ENCODE data around the gene SNRK.

SNRK gene

GRCh38 chr3:43317461-43318316 lies 31.3 kb downstream of the SNRK start:
- DNase-seq: no peak

DNA sequence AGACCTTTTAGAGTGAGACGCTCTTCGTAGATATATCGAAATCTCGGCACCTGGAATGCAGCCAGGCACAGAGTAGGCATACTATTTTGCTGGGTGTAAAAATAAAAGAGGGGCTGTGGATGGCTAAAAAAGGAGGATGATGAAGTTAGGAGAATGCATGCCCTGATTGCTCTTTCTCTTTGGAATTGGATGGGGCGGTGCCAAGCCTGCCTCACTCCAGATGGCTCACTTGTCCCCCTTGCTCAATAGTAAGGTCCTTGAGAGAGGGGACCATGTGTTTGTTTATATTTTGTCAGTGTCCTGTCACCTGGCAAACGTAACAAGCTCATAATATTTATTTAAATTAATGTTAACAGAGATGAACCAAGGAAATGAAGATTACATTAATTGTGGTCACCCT lies 33.0 kb downstream of the SNRK start:
- DNase-seq: no peak

GRCh38 chr3:43319794-43320193 lies 33.5 kb downstream of the SNRK start:
- no peak for DNase-seq

GRCh38 chr3:43320288-43320687 lies 33.9 kb downstream of the SNRK start:
- DNase-seq: no peak

- no peak for DNase-seq
These were observed 37.2 kb downstream of the SNRK start for GRCh38 chr3:43323541-43323940.

DNA sequence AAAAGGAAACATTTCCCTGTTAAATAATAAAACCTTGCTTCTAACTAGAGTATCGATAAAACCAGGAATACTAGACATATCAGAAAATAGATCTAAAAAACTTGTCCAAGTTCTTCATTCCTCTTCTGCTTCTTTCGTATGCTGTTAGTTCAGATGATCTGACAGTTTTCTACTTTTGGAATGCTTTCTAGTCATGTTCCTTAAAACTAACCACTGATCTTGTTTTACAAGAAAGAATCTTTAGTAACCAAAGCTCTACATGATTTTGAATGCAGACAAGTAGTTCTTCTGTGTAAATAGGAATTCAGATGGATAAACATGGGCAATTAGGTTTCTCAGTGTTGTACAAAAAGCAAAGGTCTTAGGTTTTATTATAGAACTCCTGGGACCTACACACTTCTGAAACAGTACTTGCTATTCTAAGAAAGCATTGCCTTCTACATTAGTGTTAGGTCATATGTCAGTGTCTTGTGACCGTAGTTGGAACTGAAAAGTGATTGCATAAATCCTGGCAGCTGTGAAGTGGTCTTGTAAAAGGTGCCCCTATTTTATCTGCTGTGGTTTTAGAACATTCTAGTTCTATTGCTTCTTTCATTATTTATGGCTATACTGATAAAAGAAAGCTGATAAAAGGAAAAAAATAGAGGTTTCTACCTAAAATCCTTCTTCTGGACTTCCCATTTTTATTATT lies 40.7 kb downstream of the SNRK start:
- DNase-seq: no peak

DNA sequence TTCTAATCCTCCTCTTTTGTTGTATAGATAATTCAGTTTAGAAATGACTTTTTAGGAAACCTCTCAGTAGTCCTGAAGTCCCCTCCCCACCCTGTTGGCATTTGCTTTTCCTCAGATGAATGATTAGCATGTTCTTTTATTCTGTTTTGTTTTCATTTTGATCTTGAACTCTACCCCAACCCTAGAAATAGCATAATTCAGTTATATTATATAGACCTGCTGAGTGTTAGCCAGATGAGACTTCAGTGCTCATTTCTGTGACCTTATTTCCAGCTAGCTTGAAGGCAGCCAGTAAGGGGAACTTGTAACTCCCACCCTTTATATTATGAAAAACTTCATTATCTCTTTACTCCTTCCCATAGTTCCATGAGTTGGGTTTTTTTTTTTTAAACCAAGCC lies 41.2 kb downstream of the SNRK start:
- no peak for DNase-seq

DNA sequence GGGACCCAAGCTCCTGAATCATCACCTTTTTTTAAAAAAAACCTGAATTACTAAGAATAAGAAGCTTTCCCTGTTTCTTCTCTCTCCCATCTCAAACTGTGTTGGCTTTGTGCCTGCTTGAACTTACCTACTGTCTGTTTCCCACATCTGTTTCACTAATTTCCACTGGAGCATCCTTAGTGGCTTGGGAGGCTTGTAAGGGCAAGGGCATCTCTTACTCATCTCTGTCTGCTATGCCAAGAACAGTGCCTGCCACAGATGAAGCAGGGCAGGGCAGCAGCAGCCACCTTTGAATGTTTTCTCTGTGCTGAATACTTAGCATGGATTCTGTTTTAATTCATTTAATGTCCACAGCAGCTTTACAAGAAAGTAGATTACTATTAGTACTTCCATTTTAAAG lies 42.3 kb downstream of the SNRK start:
- DNase-seq: no peak

DNA sequence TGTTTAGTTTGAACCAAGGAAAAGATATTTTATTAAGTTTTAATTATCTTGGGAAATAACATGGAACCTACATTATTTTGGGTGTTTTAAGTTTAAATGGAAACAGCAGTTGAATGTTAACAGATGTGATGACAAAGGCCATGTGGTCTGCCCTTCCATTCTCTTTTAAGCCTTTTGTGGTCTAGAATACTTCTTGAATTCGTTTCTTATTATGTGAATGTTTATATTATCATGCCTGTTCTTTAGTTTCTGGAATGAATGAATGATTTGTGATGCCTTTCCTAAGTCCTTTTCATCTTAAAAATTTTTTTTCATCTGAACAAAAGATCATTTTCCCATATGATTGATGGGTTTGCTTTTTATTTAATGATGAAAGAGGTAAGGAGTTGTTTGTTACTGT lies 44.6 kb downstream of the SNRK start:
- DNase-seq: no peak

DNA sequence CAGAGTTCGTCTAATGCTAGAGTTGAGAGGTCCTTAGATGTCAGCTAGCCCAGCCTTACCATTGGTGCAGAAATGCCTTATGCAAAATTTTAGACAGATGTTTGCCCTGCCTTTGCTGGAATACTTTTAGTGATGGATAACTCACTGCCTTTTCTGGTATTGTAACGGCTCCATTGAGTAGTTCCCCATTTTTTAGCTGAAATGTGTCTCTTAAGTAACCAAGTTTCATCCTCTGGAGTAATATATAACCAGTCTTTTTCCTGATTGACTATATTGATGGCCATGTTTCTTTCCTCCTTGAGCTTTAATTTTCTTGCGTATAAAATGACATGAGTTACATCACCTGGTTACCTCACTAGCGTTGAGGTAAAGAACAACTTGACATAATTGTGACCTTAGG lies 45.0 kb downstream of the SNRK start:
- no peak for DNase-seq

DNA sequence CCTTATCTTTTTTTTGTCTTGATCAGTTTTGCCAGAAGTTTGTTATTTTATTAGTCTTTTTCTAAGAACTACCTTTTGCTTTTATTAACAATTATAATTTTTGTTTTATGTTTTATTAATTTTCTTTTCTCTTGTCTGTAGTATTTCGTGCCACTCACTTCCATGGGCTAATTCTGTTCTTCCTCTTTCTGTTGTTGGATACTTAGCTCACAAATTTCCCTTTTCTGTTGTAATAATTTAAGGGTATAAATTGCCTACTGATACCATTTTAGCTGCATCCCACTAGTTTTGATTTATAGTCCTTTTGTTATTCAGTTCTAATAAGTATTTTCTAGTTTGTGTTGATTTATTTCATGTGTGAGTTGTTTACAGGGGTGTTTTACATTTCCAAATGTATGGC lies 48.6 kb downstream of the SNRK start:
- no peak for DNase-seq

DNA sequence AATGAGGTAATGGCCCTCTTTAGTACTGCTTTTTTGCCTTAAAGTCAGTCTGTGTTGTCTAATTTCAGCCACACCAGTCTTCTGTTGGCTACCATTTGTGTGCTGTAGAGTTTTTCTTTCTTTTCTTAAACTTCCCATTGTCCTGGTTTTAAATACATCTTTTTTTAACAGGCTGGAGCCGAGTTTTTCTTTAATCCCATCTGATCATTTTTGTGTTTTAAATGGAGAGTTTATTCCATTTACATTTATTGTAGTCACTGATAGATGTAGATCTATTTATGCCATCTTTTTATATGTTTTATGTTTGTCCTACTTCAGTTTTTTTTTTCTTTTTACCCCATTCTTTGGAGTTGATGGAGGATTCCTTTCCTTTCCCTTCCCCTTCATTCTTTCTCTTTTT lies 49.5 kb downstream of the SNRK start:
- DNase-seq: no peak

- no peak for DNase-seq
These were observed 52.0 kb downstream of the SNRK start for GRCh38 chr3:43338295-43338694.

- DNase-seq: no peak
These were observed 54.1 kb downstream of the SNRK start for GRCh38 chr3:43340403-43340802.

GRCh38 chr3:43341788-43342187 lies 55.4 kb downstream of the SNRK start:
- no peak for DNase-seq

DNA sequence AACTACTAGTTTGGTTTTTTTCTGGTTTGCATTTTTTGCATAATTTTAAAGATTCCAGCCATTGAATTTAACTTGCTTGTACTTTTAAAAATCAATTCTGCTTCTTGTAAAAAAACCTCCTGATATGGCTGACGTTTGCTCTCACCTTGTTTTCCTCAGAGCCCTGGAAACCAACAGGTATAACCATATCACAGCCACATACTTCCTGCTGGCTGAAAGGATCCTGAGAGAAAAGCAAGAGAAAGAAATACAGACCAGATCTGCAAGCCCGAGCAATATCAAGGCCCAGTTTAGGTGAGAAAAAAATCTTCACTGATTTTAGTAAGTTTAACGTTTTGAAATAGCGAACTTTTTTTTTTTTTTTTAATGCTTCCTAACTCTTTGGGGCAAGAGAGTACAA lies 56.8 kb downstream of the SNRK start:
- DNase-seq: no peak

DNA sequence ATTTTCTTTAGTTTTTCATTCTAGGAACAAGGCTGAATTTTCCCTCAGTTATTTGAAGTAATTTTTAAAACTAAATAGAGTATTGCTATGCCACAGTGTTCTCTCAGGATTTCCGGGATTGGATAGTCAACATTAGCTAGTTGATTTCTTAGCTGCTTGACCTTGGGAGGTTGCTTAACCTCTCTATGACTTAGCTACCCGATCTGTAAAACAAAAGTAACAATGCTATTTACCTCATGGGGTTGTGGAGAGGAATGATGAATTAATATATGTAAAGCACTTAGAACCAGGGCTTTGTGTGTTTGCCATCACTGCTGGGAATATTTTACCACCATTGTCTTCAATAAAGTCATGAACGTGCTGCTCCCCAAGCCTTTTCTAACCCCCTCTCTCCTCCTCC lies 57.5 kb downstream of the SNRK start:
- no peak for DNase-seq

DNA sequence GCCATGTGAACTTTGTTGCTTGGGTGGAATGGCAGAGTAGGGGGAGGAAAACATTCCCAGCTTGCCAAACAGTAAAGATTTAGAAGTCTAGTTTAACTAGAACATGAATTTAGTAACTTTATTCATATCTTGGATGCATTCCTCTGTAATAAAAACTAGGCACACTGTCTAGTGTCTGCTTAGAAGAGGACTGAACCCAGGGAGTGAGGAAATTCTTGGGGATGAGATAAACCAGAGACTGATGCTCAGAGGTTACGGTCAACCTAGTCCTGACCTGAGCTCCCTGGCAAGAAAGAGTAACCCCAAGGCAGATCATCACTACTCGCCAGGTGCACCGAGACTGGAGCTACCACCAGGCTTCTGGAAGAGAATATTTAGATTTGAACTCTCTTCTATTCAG lies 58.2 kb downstream of the SNRK start:
- DNase-seq: no peak

DNA sequence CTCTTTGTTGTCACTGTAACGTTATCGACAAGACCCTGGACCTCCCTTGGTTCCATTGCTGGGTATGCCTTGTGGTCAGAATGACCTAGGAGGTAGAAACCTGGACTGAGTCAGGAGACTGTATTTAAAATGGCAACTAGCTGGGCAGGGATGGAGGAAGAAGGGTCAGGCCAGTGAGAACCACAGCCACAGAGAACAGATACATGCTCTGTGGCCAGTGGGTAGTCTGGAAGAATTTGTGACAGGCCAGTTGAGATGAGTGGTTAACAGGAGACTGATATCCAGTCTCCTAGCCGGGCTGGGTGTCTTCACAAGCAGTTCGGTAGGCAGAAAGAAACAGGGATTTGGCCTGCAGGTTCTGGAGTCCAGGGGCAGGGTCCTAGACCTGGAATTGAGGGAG lies 58.9 kb downstream of the SNRK start:
- no peak for DNase-seq

- DNase-seq: no peak
These were observed 59.5 kb downstream of the SNRK start for GRCh38 chr3:43345877-43346276.

GRCh38 chr3:43346978-43347749 lies 60.8 kb downstream of the SNRK start:
- DNase-seq: no peak

GRCh38 chr3:43347774-43348173 lies 61.4 kb downstream of the SNRK start:
- no peak for DNase-seq

DNA sequence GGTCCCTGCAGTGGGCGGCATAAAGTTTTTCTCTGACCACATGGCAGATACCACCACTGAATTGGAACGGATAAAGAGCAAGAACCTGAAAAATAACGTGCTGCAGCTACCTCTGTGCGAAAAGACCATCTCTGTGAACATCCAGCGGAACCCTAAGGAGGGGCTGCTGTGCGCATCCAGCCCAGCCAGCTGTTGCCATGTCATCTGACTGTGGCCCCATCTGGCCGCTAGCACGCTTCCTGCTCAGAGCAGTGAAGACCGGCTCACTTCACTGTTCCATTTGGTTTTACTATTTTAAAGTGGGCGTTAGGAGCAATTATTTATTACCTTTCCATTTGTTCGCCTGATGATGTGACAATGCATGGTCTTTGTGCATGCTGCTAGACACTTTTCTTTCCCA lies 62.0 kb downstream of the SNRK start:
- no peak for DNase-seq

Measured in NCI-H187 treated with DMSO at 0.1 percent for 48 hours (cell line).